ENCODE measurements around the gene RINL. TPM values are rescaled to one million over a fixed set of nuclear protein-coding genes. Genes with fewer than 3 reads are reported as not detected.
A peak's percentile ranks its signal among the peaks of the same experiment; 100 is the strongest.
"Not testable (repeated sequence)": the region's sequence is repeated elsewhere in the genome, so short reads cannot be mapped to it uniquely, and the experiment has no call there.

RINL gene
- polyA plus RNA-seq, 12 donors: 6.4 to 17.9 (median 9.0) TPM; not detected in 1

GRCh38 chr19:38878575-38879399 lies 712 bp upstream of the RINL start:
- no peak for DNase-seq

- no peak for DNase-seq
Observed at GRCh38 chr19:38875656-38876395, 2.2 kb downstream of the RINL start.

GRCh38 chr19:38873400-38873799 lies 4.7 kb downstream of the RINL start:
- DNase-seq: not testable (repeated sequence)

- DNase-seq: no peak
Observed at GRCh38 chr19:38870612-38871011, 7.5 kb downstream of the RINL start.

GRCh38 chr19:38869836-38870607 lies 8.1 kb downstream of the RINL start:
- DNase-seq: no peak

GRCh38 chr19:38869160-38869835 lies 8.8 kb downstream of the RINL start:
- no peak for DNase-seq

- no peak for DNase-seq
Observed at GRCh38 chr19:38868551-38868950, 9.5 kb downstream of the RINL start.

- no peak for DNase-seq
Observed at GRCh38 chr19:38867171-38867780, 10.8 kb downstream of the RINL start.

GRCh38 chr19:38862321-38863059 lies 15.6 kb downstream of the RINL start:
- peak; percentile 84 for DNase-seq

GRCh38 chr19:38861368-38861767 lies 16.7 kb downstream of the RINL start:
- no peak for DNase-seq

- DNase-seq: not testable (repeated sequence)
Observed at GRCh38 chr19:38859631-38860204, 18.4 kb downstream of the RINL start.

GRCh38 chr19:38856813-38857212 lies 21.3 kb downstream of the RINL start:
- no peak for DNase-seq

GRCh38 chr19:38855751-38856150 lies 22.3 kb downstream of the RINL start:
- DNase-seq: not testable (repeated sequence)

GRCh38 chr19:38854961-38855360 lies 23.1 kb downstream of the RINL start:
- DNase-seq: not testable (repeated sequence)

- no peak for DNase-seq
Observed at GRCh38 chr19:38853214-38853613, 24.9 kb downstream of the RINL start.

- DNase-seq: peak; percentile 59
Observed at GRCh38 chr19:38852231-38853044, 25.6 kb downstream of the RINL start.

- peak; percentile 96 for DNase-seq
Observed at GRCh38 chr19:38851622-38852230, 26.3 kb downstream of the RINL start.

GRCh38 chr19:38850976-38851621 lies 27.0 kb downstream of the RINL start:
- DNase-seq: no peak
